Measurements from ENCODE around the gene CD59.

DNA sequence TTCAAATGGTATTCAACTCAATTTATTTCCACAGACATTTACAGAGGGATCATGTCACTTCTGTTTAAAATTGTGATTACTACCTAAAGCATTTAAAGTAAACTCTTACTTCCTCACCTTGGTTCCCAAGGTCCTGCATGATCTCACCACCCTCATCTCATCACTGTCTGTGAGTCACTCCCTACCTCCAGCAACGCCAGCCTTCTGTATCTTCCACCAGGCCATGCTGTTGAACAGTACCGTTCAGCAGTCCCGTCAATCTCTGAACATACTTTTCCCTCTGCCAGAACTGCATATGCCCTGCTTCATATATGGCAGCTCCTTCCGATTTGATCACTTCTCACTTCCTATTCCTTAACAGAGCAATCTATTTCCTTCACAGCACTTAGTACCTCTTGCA lies 36.1 kb upstream of the CD59 start:
- TF ChIP-seq POLR2A (IDR thresholded peaks at IDR 0.05): no peak
- TF ChIP-seq, protein P1, sequence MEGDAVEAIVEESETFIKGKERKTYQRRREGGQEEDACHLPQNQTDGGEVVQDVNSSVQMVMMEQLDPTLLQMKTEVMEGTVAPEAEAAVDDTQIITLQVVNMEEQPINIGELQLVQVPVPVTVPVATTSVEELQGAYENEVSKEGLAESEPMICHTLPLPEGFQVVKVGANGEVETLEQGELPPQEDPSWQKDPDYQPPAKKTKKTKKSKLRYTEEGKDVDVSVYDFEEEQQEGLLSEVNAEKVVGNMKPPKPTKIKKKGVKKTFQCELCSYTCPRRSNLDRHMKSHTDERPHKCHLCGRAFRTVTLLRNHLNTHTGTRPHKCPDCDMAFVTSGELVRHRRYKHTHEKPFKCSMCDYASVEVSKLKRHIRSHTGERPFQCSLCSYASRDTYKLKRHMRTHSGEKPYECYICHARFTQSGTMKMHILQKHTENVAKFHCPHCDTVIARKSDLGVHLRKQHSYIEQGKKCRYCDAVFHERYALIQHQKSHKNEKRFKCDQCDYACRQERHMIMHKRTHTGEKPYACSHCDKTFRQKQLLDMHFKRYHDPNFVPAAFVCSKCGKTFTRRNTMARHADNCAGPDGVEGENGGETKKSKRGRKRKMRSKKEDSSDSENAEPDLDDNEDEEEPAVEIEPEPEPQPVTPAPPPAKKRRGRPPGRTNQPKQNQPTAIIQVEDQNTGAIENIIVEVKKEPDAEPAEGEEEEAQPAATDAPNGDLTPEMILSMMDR (IDR thresholded peaks at IDR 0.05 in 4 of 5, conservative IDR thresholded peaks at IDR 0.05 in 1 of 5): no peak
